Natural killer cell (primary cell): ENCODE results near the gene SCNN1A. TPM values are rescaled to one million over a fixed set of nuclear protein-coding genes. Genes with fewer than 3 reads are reported as not detected.
A peak's percentile ranks its signal among the peaks of the same experiment; 100 is the strongest.

Source experiments
- ATAC-seq, 3 donors: fragments of 150-1000 bp in 2 of 3; fragments of 200-7000 bp in 1 of 3; cut with Tn5 transposase; 1 replicate in 1 of 3; 2 replicates in 2 of 3; pipeline ENCODE4 v1.10.0; 2021; ENCODE audit warnings: mild to moderate bottlenecking in 2 of 3, moderate library complexity in 2 of 3
- DNase-seq, 2 donors: peaks; one replicate each; pipeline versions ENCODE4 v3.0.0 to v3.0.0-alpha.2; 2013 to 2021; ENCODE audit warnings: mixed read lengths in 1 of 2
- H3K27ac ChIP-seq: one replicate; pipeline ENCODE4 v1.5.1; 2013; ENCODE audit warnings: mild to moderate bottlenecking, low read length
- H3K27me3 ChIP-seq: one replicate; pipeline ENCODE4 v1.6.1; 2013; ENCODE audit warnings: low read length; ENCODE audit not compliant: control insufficient read depth, insufficient read depth
- H3K36me3 ChIP-seq: one replicate; pipeline ENCODE4 v1.6.1; 2013; ENCODE audit warnings: low read length; ENCODE audit not compliant: control insufficient read depth, insufficient read depth
- H3K4me1 ChIP-seq: one replicate; pipeline ENCODE4 v1.6.1; 2013; ENCODE audit warnings: low read length; ENCODE audit not compliant: control insufficient read depth, insufficient read depth
- H3K4me3 ChIP-seq: one replicate; pipeline ENCODE4 v1.5.1; 2013; ENCODE audit warnings: low read length
- H3K9me3 ChIP-seq: one replicate; pipeline ENCODE4 v1.6.1; 2013; ENCODE audit warnings: low read length; ENCODE audit not compliant: control insufficient read depth, insufficient read depth
- H3K27ac Mint-ChIP-seq, 2 donors: one replicate each; pipeline ENCODE4 v1.8.0; 2022; ENCODE audit warnings: mild to moderate bottlenecking in 2 of 2, mixed read lengths in 2 of 2, moderate library complexity in 1 of 2
- H3K27me3 Mint-ChIP-seq, 2 donors: one replicate each; pipeline ENCODE4 v1.8.0; 2022; ENCODE audit warnings: low read depth in 2 of 2, mixed read lengths in 2 of 2
- H3K36me3 Mint-ChIP-seq: one replicate; pipeline ENCODE4 v1.8.0; 2022; ENCODE audit warnings: mixed read lengths
- H3K4me1 Mint-ChIP-seq, 2 donors: one replicate each; pipeline ENCODE4 v1.8.0; 2022; ENCODE audit warnings: mixed read lengths in 2 of 2
- H3K4me3 Mint-ChIP-seq: one replicate; pipeline ENCODE4 v1.8.0; 2022; ENCODE audit warnings: mild to moderate bottlenecking, moderate library complexity, mixed read lengths
- H3K9me3 Mint-ChIP-seq, 2 donors: one replicate each; pipeline ENCODE4 v1.8.0; 2022; ENCODE audit warnings: mixed read lengths in 2 of 2
- CTCF ChIP-seq: fragments of 200-600 bp; IDR thresholded peaks from one replicate; pipeline ENCODE4 v1.8.0; 2022; ENCODE audit warnings: antibody characterized with exemption
- WGBS: methylation state at CpG from one replicate; pipeline ENCODE4 v1.1.7; 2013; ENCODE audit warnings: missing lambda C conversion rate; ENCODE audit not compliant: insufficient coverage; 5-methylcytosine and 5-hydroxymethylcytosine counted together
- intact Hi-C: fragments of 100-400 bp; cut with micrococcal nuclease; formaldehyde crosslinking; loops from one replicate; pipeline ENCODE4 v1.14.2; 2022
- total RNA-seq, 4 donors: library from RNA; stranded (reverse); fragments of 120-200 nt in 1 of 4; gene quantifications; one replicate each; pipeline versions ENCODE4 v1.2.3 to v1.2.4, GENCODE V29; 2013 to 2022

SCNN1A gene
- total RNA-seq, 3 donors from 2014 or later (not counting 1 experiment from before 2014, with no cell fraction given), result 1.5 to 3.0 (median 1.5) TPM

- no peak for TF ChIP-seq CTCF
- peak; percentile 49 to 66 (median 58) for ATAC-seq
- intact Hi-C loops, result loop anchor here (2.0 to 5.0 kb wide), 4 partner anchors 87 to 271 kb away; partner anchors contain the start of genes CHD4 and GAPDH
- Histone ChIP-seq H3K4me3 (peak overlapping the region; percentile 94), H3K36me3 (peaks cover 32% of the 10 kb centered on the region), H3K4me1 (peaks cover 89% of the 10 kb centered on the region), H3K27me3 (no peaks in the 10 kb centered on the region), H3K27ac (peak overlapping the region; percentile 79), H3K9me3 (no peaks in the 10 kb centered on the region)
- H3K4me3 Mint-ChIP-seq, result no peak overlapping the region
- peaks cover 11% of the 10 kb centered on the region for H3K36me3 Mint-ChIP-seq
- H3K27me3 Mint-ChIP-seq, result no peaks in the 10 kb centered on the region
- H3K4me1 Mint-ChIP-seq, result peaks cover 8 to 42% of the 10 kb centered on the region in 2 donors
- no peak overlapping the region for H3K27ac Mint-ChIP-seq
- WGBS, result 6% methylated on average over 12 of the region's 12 CpGs
- no peaks in the 10 kb centered on the region for H3K9me3 Mint-ChIP-seq
- DNase-seq, result peak; percentile 61 to 71
Measured at GRCh38 chr12:6336079-6336888, 39.1 kb downstream of the SCNN1A start.

- Histone ChIP-seq H3K4me1 (peaks cover 89% of the 10 kb centered on the region), H3K36me3 (peaks cover 39% of the 10 kb centered on the region), H3K9me3 (no peaks in the 10 kb centered on the region), H3K4me3 (peak overlapping the region; percentile 94), H3K27me3 (no peaks in the 10 kb centered on the region), H3K27ac (peak overlapping the region; percentile 79)
- Mint-ChIP-seq H3K4me3 (no peak overlapping the region), H3K9me3 (no peaks in the 10 kb centered on the region), H3K27ac (no peak overlapping the region), H3K4me1 (peaks cover 6 to 44% of the 10 kb centered on the region in 2 donors), H3K36me3 (peaks cover 16% of the 10 kb centered on the region), H3K27me3 (no peaks in the 10 kb centered on the region)
- 2% methylated on average over 11 of the region's 11 CpGs for WGBS
- peak; percentile 81 to 93 for DNase-seq
- intact Hi-C loops, result loop anchor here (1.0 to 5.0 kb wide), 5 partner anchors 12 to 272 kb away; partner anchors contain the start of genes CHD4 and GAPDH
- ATAC-seq, result peak; percentile 55 to 77 (median 70)
- peak; percentile 46 for TF ChIP-seq CTCF
Measured at GRCh38 chr12:6335451-6336078, 39.8 kb downstream of the SCNN1A start.

GRCh38 chr12:6334940-6335450, 40.4 kb downstream of the SCNN1A start:
- Histone ChIP-seq H3K4me3 (peak overlapping the region; percentile 94), H3K27ac (peak overlapping the region; percentile 79), H3K36me3 (peaks cover 45% of the 10 kb centered on the region), H3K27me3 (no peaks in the 10 kb centered on the region), H3K9me3 (no peaks in the 10 kb centered on the region), H3K4me1 (peaks cover 91% of the 10 kb centered on the region)
- Mint-ChIP-seq H3K4me1 (peaks cover 11 to 44% of the 10 kb centered on the region in 2 donors), H3K4me3 (no peak overlapping the region), H3K27ac (no peak overlapping the region), H3K27me3 (no peaks in the 10 kb centered on the region), H3K9me3 (no peaks in the 10 kb centered on the region), H3K36me3 (peaks cover 16% of the 10 kb centered on the region)
- DNase-seq, result no peak
- 67% methylated on average over 8 of the region's 13 CpGs for WGBS
- ATAC-seq, result no peak
- no peak for TF ChIP-seq CTCF
- intact Hi-C loops, result loop anchor here (1.0 to 5.0 kb wide), 2 partner anchors 12 to 272 kb away; partner anchors contain the start of gene CHD4
